ENCODE data around the gene FOXK1.
"Not testable (repeated sequence)": the region's sequence is repeated elsewhere in the genome, so short reads cannot be mapped to it uniquely, and the experiment has no call there.

The FOXK1 gene

GRCh38 chr7:4781366-4782069 is 99.4 kb downstream of the FOXK1 start:
- FAIRE-seq = no peak
- no peak for DNase-seq (ENCODE audit: insufficient read length, low spot score)

- DNase-seq (ENCODE audit: insufficient read length, low spot score) (no peak), FAIRE-seq (no peak)
Observed at GRCh38 chr7:4782333-4783291, 100.5 kb downstream of the FOXK1 start.

- DNase-seq (ENCODE audit: insufficient read length, low spot score) (no peak), FAIRE-seq (no peak)
Observed at GRCh38 chr7:4783292-4783652, 101.2 kb downstream of the FOXK1 start.

- FAIRE-seq (no peak), DNase-seq (ENCODE audit: insufficient read length, low spot score) (no peak)
Observed at GRCh38 chr7:4783762-4784351, 101.8 kb downstream of the FOXK1 start.

GRCh38 chr7:4784799-4785198 is 102.7 kb downstream of the FOXK1 start:
- no peak for FAIRE-seq
- DNase-seq (ENCODE audit: insufficient read length, low spot score) = no peak

GRCh38 chr7:4785371-4785770 is 103.3 kb downstream of the FOXK1 start:
- FAIRE-seq = no peak
- DNase-seq (ENCODE audit: insufficient read length, low spot score) = no peak

GRCh38 chr7:4786015-4786414 is 103.9 kb downstream of the FOXK1 start:
- DNase-seq (ENCODE audit: insufficient read length, low spot score) (no peak), FAIRE-seq (no peak)

- no peak for FAIRE-seq
Observed at GRCh38 chr7:4787541-4787940, 105.4 kb downstream of the FOXK1 start.

GRCh38 chr7:4787947-4788626 is 106.0 kb downstream of the FOXK1 start:
- DNase-seq (ENCODE audit: insufficient read length, low spot score) (no peak), FAIRE-seq (no peak)

More at GRCh38 chr7:4787541-4787940, 105.4 kb downstream of the FOXK1 start:
- DNase-seq (ENCODE audit: insufficient read length, low spot score) = no peak

- FAIRE-seq = no peak
Observed at GRCh38 chr7:4788627-4789189, 106.6 kb downstream of the FOXK1 start.

GRCh38 chr7:4789194-4790077 is 107.3 kb downstream of the FOXK1 start:
- no peak for DNase-seq (ENCODE audit: insufficient read length, low spot score)
- FAIRE-seq = no peak

More at GRCh38 chr7:4788627-4789189, 106.6 kb downstream of the FOXK1 start:
- DNase-seq (ENCODE audit: insufficient read length, low spot score) = no peak

- DNase-seq (ENCODE audit: insufficient read length, low spot score) = no peak
- no peak for FAIRE-seq
Observed at GRCh38 chr7:4790078-4790465, 108.0 kb downstream of the FOXK1 start.

- DNase-seq (ENCODE audit: insufficient read length, low spot score) (no peak), FAIRE-seq (no peak)
Observed at GRCh38 chr7:4790516-4790991, 108.5 kb downstream of the FOXK1 start.

GRCh38 chr7:4791101-4791737 is 109.1 kb downstream of the FOXK1 start:
- DNase-seq (ENCODE audit: insufficient read length, low spot score) (no peak), FAIRE-seq (no peak)

GRCh38 chr7:4791738-4792536 is 109.8 kb downstream of the FOXK1 start:
- no peak for DNase-seq (ENCODE audit: insufficient read length, low spot score)
- no peak for FAIRE-seq

GRCh38 chr7:4792537-4793126 is 110.5 kb downstream of the FOXK1 start:
- DNase-seq (ENCODE audit: insufficient read length, low spot score) (no peak), FAIRE-seq (no peak)

GRCh38 chr7:4793385-4793993 is 111.4 kb downstream of the FOXK1 start:
- not testable (repeated sequence) for FAIRE-seq; DNase-seq (ENCODE audit: insufficient read length, low spot score)
